DMS153 treated with DMSO at 0.1 percent for 48 hours (cell line): Measurements from ENCODE around the gene MUC20.
"Not testable (repeated sequence)": the region's sequence is repeated elsewhere in the genome, so short reads cannot be mapped to it uniquely, and the experiment has no call there.

Experiments
- DNase-seq: peaks from one replicate; lab custom pipeline; 2025; ENCODE audit not compliant: unreplicated experiment; lab: John Stamatoyannopoulos, UW

Gene MUC20

GRCh38 chr3:195769551-195769950 is 48.8 kb downstream of the MUC20 start:
- DNase-seq = no peak

- no peak for DNase-seq
Observed at GRCh38 chr3:195770081-195770840, 49.5 kb downstream of the MUC20 start.

DNA sequence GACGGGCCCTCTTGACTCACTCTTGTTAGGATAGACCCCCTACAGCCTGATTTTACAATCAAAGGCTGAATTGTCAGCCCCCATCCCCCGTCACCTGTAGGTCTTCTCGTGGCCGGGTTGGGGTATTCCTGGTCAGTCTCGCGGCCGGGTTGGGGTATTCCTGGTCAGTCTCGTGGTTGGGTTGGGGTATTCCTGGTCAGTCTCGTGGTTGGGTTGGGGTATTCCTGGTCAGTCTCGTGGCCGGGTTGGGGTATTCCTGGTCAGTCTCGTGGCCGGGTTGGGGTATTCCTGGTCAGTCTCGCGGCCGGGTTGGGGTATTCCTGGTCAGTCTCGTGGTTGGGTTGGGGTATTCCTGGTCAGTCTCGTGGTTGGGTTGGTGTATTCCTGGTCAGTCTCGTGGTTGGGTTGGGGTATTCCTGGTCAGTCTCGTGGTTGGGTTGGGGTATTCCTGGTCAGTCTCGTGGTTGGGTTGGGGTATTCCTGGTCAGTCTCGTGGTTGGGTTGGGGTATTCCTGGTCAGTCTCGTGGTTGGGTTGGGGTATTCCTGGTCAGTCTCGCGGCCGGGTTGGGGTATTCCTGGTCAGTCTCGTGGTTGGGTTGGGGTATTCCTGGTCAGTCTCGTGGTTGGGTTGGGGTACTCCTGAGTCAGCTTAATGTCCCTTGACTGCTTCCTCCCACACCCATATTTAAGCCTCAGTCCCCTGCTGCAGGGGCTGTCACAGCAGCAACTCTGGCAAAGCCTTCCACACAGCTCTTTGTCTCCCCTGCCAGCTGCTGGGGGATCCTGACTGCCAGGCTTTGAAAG is 50.3 kb downstream of the MUC20 start:
- DNase-seq = not testable (repeated sequence)

DNA sequence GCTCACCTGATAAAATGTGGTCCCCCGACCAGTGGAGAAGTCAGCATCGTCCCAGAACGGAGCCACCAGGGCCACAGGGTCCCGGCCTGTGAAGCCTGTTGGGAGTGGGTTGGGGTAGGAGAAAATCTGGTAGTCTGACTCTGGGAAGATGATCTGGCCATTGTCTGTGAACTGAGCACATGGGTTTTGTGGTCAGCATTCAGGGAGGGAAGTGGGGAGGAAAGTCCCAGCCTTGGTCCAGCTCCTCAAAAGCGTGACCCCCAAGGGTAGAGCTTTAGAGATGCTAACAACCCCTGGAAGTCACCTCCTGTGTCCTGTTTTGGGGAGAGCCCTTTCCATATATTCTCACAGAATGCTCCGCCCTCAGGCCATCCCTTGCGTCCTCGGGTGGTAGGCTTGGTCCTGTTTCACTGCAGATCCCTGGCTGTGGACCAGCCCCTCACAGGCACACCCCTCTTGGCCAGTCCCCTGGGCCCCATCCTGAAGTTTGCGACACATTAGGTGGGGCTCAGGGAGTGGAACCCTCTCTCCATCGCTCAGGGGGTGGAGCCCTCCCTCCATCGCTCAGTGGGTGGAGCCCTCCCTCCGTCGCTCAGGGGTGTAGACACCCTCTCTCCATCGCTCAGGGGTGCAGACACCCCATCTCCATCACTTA is 51.0 kb downstream of the MUC20 start:
- no peak for DNase-seq

DNA sequence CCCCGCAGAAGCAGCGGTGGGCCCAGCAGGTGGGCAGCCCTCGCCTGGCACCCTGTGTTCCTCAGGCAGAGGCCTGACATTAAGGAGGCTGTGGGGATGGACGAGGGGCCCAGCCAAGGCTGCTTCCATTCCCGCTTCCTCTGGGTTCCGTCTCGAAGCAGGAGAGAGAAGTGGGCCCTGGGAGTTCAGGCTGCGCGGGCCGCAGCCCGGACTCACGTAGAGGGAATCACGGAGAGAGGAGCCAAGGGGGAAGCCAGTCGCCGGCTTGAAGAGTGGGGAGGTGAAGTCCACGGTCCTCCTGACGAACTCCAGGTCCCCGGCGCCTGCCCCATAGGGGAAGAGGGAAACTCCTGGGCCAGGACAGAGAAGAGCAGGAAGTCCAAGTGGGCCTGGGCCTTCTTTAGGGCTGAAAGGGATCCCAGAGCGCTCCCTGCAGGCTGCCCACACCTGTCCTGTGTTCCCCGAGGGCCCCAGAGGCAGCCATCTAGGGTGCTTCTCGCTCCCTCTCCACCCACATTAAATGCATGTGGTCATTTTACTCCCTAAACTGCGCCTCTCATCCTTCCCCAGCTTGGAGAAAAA is 53.3 kb downstream of the MUC20 start:
- no peak for DNase-seq

- no peak for DNase-seq
Observed at GRCh38 chr3:195774917-195775316, 54.1 kb downstream of the MUC20 start.

DNA sequence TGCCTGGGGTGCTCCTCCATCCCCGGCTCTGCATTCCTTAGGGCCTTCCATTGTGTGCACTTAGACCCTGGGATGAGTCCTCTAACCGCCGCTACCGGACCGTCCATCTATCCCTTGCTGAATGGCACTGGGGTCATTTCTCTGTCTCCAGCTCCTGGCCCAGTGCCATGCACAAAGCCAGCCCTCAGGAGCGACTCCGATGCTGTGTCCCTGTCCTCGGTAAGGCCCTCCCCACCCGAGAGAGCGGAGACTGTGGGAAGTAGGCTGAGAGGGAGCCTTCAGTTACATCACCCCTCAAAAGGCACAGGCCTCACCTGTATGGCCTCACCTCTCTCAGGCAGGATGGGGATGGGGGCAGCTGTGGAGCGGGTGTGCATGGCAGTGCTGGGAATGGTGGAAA is 57.2 kb downstream of the MUC20 start:
- DNase-seq = no peak

DNA sequence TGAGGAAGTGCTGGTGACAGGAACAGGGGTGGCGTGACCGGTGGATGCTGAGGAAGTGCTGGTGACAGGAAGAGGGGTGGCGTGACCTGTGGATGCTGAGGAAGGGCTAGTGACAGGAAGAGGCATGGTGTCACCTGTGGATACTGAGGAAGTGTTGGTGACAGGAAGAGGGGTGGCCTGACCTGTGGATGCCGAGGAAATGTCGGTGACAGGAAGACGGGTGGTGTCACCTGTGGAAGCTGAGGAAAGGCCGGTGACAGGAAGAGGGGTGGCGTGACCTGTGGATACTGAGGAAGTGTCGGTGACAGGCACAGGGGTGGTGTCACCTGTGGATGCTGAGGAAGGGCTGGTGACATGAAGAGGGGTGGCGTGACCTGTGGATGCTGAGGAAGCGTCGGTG is 60.5 kb downstream of the MUC20 start:
- not testable (repeated sequence) for DNase-seq
